K562 (cell line): ENCODE measurements around the gene ATP8B2. TPM values are rescaled to one million over a fixed set of nuclear protein-coding genes. Genes with fewer than 3 reads are reported as not detected.

Experiments used
- ATAC-seq: fragments of 200-7000 bp; cut with Tn5 transposase; 3 replicates; pipeline ENCODE4 v1.9.1; 2020; ENCODE audit warnings: moderate library complexity
- BruUV-seq: library from RNA; stranded (reverse); fragments of 400-500 nt; replicated peaks from 2 replicates; lab custom pipeline; 2021; lab: Mats Ljungman, UMichigan
- CTCF ChIA-PET: fragments of 300-600 bp; formaldehyde crosslinking; extraction: SDS; loops from one replicate; lab custom pipeline; 2021; ENCODE audit warnings: low intra/inter-chr PET ratio; lab: Yijun Ruan, JAX
- POLR2A ChIA-PET: fragments of 300-600, 350-650 bp; sonication (Branson Sonifier 250); formaldehyde crosslinking; extraction: SDS; loops from one replicate; lab custom pipeline; 2021; ENCODE audit warnings: antibody characterized with exemption, inconsistent platforms; lab: Yijun Ruan, JAX
- DNase-seq, 4 experiments: peaks; one replicate each; pipeline versions ENCODE4 v3.0.0 to v3.0.0-alpha.2; 2011 to 2018; ENCODE audit warnings: low spot score in 3 of 4, mixed read lengths in 3 of 4; ENCODE audit errors: extremely low read depth in 1 of 4
- FAIRE-seq: peaks from 2 replicates; lab custom pipeline; 2011; peaks lifted over from hg19 to GRCh38; lab: Jason Lieb, UNC
- H2AFZ ChIP-seq: 2 replicates; pipeline ENCODE4 v1.6.0; 2011; ENCODE audit warnings: low read depth, low read length, control low read depth, inconsistent platforms
- H3K27ac ChIP-seq: fragments of 200-600 bp; 3 replicates; pipeline ENCODE4 v1.8.0; 2011; ENCODE audit warnings: low read depth, mild to moderate bottlenecking, control low read depth, inconsistent platforms, low read length, moderate library complexity, mixed read lengths; ENCODE audit errors: extremely low read depth
- H3K27me3 ChIP-seq, 2 experiments: fragments of 300-600 bp in 1 of 2; 2 replicates in 1 of 2; 3 replicates in 1 of 2; pipeline versions ENCODE4 v1.6.0 to v1.8.0; 2011; ENCODE audit warnings: inconsistent platforms in 2 of 2, low read length in 2 of 2, mild to moderate bottlenecking in 1 of 2, mixed read lengths in 1 of 2, moderate library complexity in 1 of 2; ENCODE audit not compliant: control insufficient read depth in 2 of 2, insufficient read depth in 2 of 2
- H3K36me3 ChIP-seq: fragments of 300-600 bp; 3 replicates; pipeline ENCODE4 v1.8.0; 2011; ENCODE audit warnings: mild to moderate bottlenecking, low read length, inconsistent platforms; ENCODE audit not compliant: control insufficient read depth, insufficient read depth
- H3K4me1 ChIP-seq, 2 experiments: fragments of 200-600 bp in 1 of 2; replicated peaks in 1 of 2; 2 replicates in 1 of 2; 3 replicates in 1 of 2; pipeline versions ENCODE4 v1.5.1 to v1.8.0; 2011; ENCODE audit warnings: inconsistent platforms in 2 of 2, low read length in 2 of 2, mild to moderate bottlenecking in 1 of 2, mixed read lengths in 1 of 2, moderate library complexity in 1 of 2; ENCODE audit not compliant: control insufficient read depth in 2 of 2, insufficient read depth in 2 of 2
- H3K4me2 ChIP-seq: 2 replicates; pipeline ENCODE4 v1.6.1; 2011; ENCODE audit warnings: low read length, control low read depth, inconsistent platforms, mixed read lengths; ENCODE audit not compliant: insufficient read depth
- H3K4me3 ChIP-seq: fragments of 200-600 bp; sonication (generic), shearing (Covaris generic); 2 replicates; pipeline ENCODE4 v1.5.1; 2016; ENCODE audit warnings: control low read depth, inconsistent platforms
- H3K79me2 ChIP-seq: fragments of 200-600 bp; 3 replicates; pipeline ENCODE4 v1.8.0; 2011; ENCODE audit warnings: low read length, inconsistent platforms; ENCODE audit not compliant: control insufficient read depth, insufficient read depth
- H3K9ac ChIP-seq, 2 experiments: 2 replicates each; pipeline versions ENCODE4 v1.6.0 to v1.6.1; 2011; ENCODE audit warnings: low read depth in 2 of 2, low read length in 2 of 2, control low read depth in 1 of 2, inconsistent platforms in 1 of 2, mild to moderate bottlenecking in 1 of 2, mixed read lengths in 1 of 2; ENCODE audit not compliant: insufficient read depth in 1 of 2
- H3K9me1 ChIP-seq: one replicate; pipeline ENCODE4 v1.6.0; 2011; ENCODE audit warnings: inconsistent platforms, mild to moderate bottlenecking, low read length, moderate library complexity; ENCODE audit not compliant: control insufficient read depth, insufficient read depth
- H3K9me3 ChIP-seq: replicated peaks from 2 replicates; pipeline ENCODE4 v1.5.1; 2011; ENCODE audit warnings: low read depth, low read length, inconsistent platforms; ENCODE audit not compliant: control insufficient read depth, insufficient read depth
- H4K20me1 ChIP-seq: replicated peaks from 2 replicates; pipeline ENCODE4 v1.6.1; 2011; ENCODE audit warnings: low read length, inconsistent platforms, mixed read lengths; ENCODE audit not compliant: control insufficient read depth, insufficient read depth
- NCOA1 ChIP-seq: fragments of 450-650 bp; IDR thresholded peaks from 2 replicates; pipeline ENCODE4 v1.6.1; 2016; ENCODE audit warnings: low read depth
- RBFOX2 ChIP-seq: fragments of 200-400 bp; formaldehyde crosslinking; IDR thresholded peaks from 2 replicates; pipeline ENCODE4 v1.6.1; 2017; ENCODE audit warnings: low read depth, mild to moderate bottlenecking, low read length, moderate library complexity
- ZNF175 ChIP-seq: fragments of 200-800 bp; sonication (Bioruptor generic); IDR thresholded peaks from 2 replicates; pipeline ENCODE4 v1.6.1; 2016; ENCODE audit warnings: low read depth, mild to moderate bottlenecking, missing genetic modification characterization, missing compliant biosample characterization
- WGBS: fragments of 100-300 bp; shearing (Covaris generic); methylation state at CpG from one replicate; pipeline ENCODE4 v1.1.6; 2016; ENCODE audit warnings: low coverage, mixed read lengths; ENCODE audit not compliant: insufficient coverage; ENCODE audit errors: missing lambda C conversion rate; 5-methylcytosine and 5-hydroxymethylcytosine counted together
- in situ Hi-C: fragments of 300-500 bp; cut with MboI; formaldehyde crosslinking; loops from 4 replicates; pipeline ENCODE4 v1.15.0; 2018; ENCODE audit warnings: inconsistent platforms, mixed read lengths
- intact Hi-C: fragments of 100-400 bp; cut with micrococcal nuclease; formaldehyde crosslinking; loops from 2 replicates; pipeline ENCODE4 v1.14.2; 2022
- polyA plus RNA-seq, 8 experiments: library from polyadenylated mRNA; depleted of rRNA in 4 of 8; stranded (reverse) in 5 of 8; unstranded in 3 of 8; fragments of >200 nt; fragmentation: Nextera tagmentation in 2 of 8; fragmentation: Illumina TruSeq in 1 of 8; extraction: Ambion mirVana in 2 of 8; extraction: Trizol in 1 of 8; gene quantifications; 2 replicates each; pipeline versions ENCODE4 v1.2.1 to v1.2.3, GENCODE V29; 2011 to 2014; ENCODE audit warnings: inconsistent platforms in 1 of 8, missing spikeins in 1 of 8
- total RNA-seq, 7 experiments: library from RNA; depleted of rRNA in 6 of 7; stranded (reverse); fragments of >200 nt in 6 of 7; fragmentation: Illumina TruSeq in 2 of 7; extraction: Trizol in 2 of 7; gene quantifications; 2 replicates each; pipeline versions ENCODE4 v1.2.1 to v1.2.3, GENCODE V29; 2011 to 2021; ENCODE audit warnings: low replicate concordance in 1 of 7

Gene ATP8B2
- total and polyA plus RNA-seq, 9 of the 15 experiments (the other 6 are each of a cell fraction or from before 2014, with no cell fraction given): 0.27 to 33.2 (median 18.4) TPM

DNA sequence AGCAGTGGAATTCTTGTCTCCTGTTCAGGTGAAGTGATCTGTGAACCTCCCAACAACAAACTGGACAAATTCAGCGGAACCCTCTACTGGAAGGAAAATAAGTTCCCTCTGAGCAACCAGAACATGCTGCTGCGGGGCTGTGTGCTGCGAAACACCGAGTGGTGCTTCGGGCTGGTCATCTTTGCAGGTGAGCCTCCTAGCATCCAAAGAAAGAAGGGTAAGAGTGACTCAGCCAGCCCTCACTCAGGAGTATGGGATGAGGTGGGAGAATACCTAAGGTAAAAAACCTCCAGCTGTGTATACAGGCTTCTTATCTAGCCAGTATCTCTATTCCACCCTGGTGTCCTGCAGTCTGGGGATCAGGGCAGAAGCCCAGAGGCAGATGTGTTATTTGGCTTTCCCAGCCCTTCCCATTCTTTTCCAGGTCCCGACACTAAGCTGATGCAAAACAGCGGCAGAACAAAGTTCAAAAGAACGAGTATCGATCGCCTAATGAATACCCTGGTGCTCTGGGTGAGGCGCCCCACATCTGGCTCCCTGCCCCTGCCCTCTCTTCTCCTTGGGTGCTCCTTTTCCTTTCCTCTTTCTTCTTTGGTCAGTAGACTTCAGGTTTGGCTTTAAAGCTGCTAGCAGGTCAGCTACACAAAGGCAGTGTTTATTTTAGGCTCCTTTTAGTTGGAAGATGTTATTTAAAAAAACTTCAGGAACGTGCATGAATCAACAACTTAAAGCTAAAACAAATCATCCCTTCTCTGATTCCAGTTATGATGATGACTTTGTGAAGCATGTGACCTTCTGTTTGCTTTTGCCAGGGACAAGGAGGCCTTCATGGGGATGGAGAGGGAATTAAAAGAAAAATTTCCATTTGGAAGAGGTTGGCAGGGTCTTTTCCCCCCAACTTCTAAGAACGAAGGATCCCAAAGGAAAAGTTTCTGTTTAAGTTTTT is 9.0 kb downstream of the ATP8B2 start:
- TF ChIP-seq ZNF175 (CRISPR knock-in tag) (no peak), NCOA1 (no peak), RBFOX2 (no peak)
- TF ChIP-seq, all 486 proteins: peak for 0
- in situ Hi-C loops (loop anchor here (5.0 kb wide), 2 partner anchors 57 to 142 kb away; partner anchors contain the start of gene TPM3), intact Hi-C loops (loop anchor here (1.0 to 2.0 kb wide), 3 partner anchors 57 to 148 kb away; no protein-coding TSS in a partner anchor)
- no peak overlapping the region for H2AFZ ChIP-seq
- FAIRE-seq (no peak), ATAC-seq (no peak), DNase-seq (no peak)
- CTCF ChIA-PET: interaction anchor here (0.8 to 2.0 kb wide), 3 partner anchors 10 to 135 kb away, joined by 3 to 9 read pairs (median 4); no protein-coding TSS in a partner anchor
- H3K27ac ChIP-seq: no peak overlapping the region
- H3K27me3 ChIP-seq: no peaks in the 10 kb centered on the region
- H3K4me2 ChIP-seq: no peak overlapping the region
- H3K36me3 ChIP-seq: peaks cover 61% of the 10 kb centered on the region
- no peak overlapping the region for H3K9ac ChIP-seq
- H3K4me3 ChIP-seq: no peak overlapping the region
- no TSS peak for BruUV-seq
- 76% methylated on average over 13 of the region's 13 CpGs for WGBS
- H3K4me1 ChIP-seq: peaks cover 0 to 11% of the 10 kb centered on the region in 2 experiments; a peak in 3 of 5 replicates
- H3K9me1 ChIP-seq: no peaks in the 10 kb centered on the region
- no peaks in the 10 kb centered on the region for H3K9me3 ChIP-seq
- H3K79me2 ChIP-seq: no peaks in the 10 kb centered on the region
- no peaks in the 10 kb centered on the region for H4K20me1 ChIP-seq
- POLR2A ChIA-PET: interaction anchor here (0.7 to 2.1 kb wide), 10 partner anchors 8 to 114 kb away, joined by 3 to 8 read pairs (median 3); partner anchors contain the start of genes AQP10 and UBAP2L
